DOHH2 (cell line): ENCODE data around the gene ARL4D.

ENCODE experiments used
- H3F3A ChIP-seq: fragments of 200-600 bp; sonication (generic), shearing (Covaris generic); 2 replicates; pipeline ENCODE4 v1.6.0; 2016; ENCODE audit warnings: antibody characterized with exemption, mild to moderate bottlenecking; ENCODE audit not compliant: control insufficient read depth, insufficient read depth
- H3K27ac ChIP-seq: fragments of 200-600 bp; sonication (generic); 2 replicates; pipeline ENCODE4 v1.5.1; 2014; ENCODE audit warnings: low read depth, mild to moderate bottlenecking, low read length, moderate library complexity
- H3K27me3 ChIP-seq: fragments of 200-600 bp; sonication (generic); 2 replicates; pipeline ENCODE4 v1.6.1; 2014; ENCODE audit warnings: mild to moderate bottlenecking, low read length, mixed read lengths; ENCODE audit not compliant: control insufficient read depth
- H3K36me3 ChIP-seq: fragments of 200-600 bp; sonication (generic); 2 replicates; pipeline ENCODE4 v1.6.1; 2014; ENCODE audit warnings: mild to moderate bottlenecking, low read length, moderate library complexity, mixed read lengths; ENCODE audit not compliant: control insufficient read depth
- H3K4me1 ChIP-seq: fragments of 200-600 bp; sonication (generic); 2 replicates; pipeline ENCODE4 v1.6.1; 2014; ENCODE audit warnings: mild to moderate bottlenecking, low read length, mixed read lengths; ENCODE audit not compliant: control insufficient read depth
- H3K4me2 ChIP-seq: fragments of 200-600 bp; sonication (generic); 2 replicates; pipeline ENCODE4 v1.6.0; 2014; ENCODE audit warnings: mild to moderate bottlenecking, low read length, moderate library complexity
- H3K4me3 ChIP-seq: fragments of 200-600 bp; sonication (generic); 2 replicates; pipeline ENCODE4 v1.5.1; 2014; ENCODE audit warnings: mild to moderate bottlenecking, low read length, mixed read lengths
- H3K79me2 ChIP-seq: fragments of 200-600 bp; sonication (generic); 2 replicates; pipeline ENCODE4 v1.6.1; 2014; ENCODE audit warnings: mild to moderate bottlenecking, low read length, mixed read lengths; ENCODE audit not compliant: control insufficient read depth
- H3K9me2 ChIP-seq: fragments of 200-600 bp; sonication (generic); replicated peaks from 2 replicates; pipeline ENCODE4 v1.6.1; 2014; ENCODE audit warnings: mild to moderate bottlenecking, low read length, mixed read lengths; ENCODE audit not compliant: control insufficient read depth
- H3K9me3 ChIP-seq: fragments of 200-600 bp; sonication (generic); 2 replicates; pipeline ENCODE4 v1.6.1; 2014; ENCODE audit warnings: antibody characterized with exemption, low read length, mixed read lengths; ENCODE audit not compliant: control insufficient read depth, insufficient read depth
- H4K20me1 ChIP-seq: fragments of 200-600 bp; sonication (generic); 2 replicates; pipeline ENCODE4 v1.6.0; 2014; ENCODE audit warnings: low read depth, mild to moderate bottlenecking, antibody characterized with exemption, low read length, moderate library complexity; ENCODE audit not compliant: control insufficient read depth, insufficient read depth
- CTCF ChIP-seq: fragments of 200-600 bp; sonication (generic); IDR thresholded peaks from one replicate; pipeline ENCODE4 v1.5.1; 2014; ENCODE audit warnings: antibody characterized with exemption, mild to moderate bottlenecking, low read depth, low read length; ENCODE audit not compliant: poor library complexity, severe bottlenecking
- EZH2phosphoT487 ChIP-seq: fragments of 200-600 bp; sonication (generic); IDR thresholded peaks from 2 replicates; pipeline ENCODE4 v1.6.1; 2017; ENCODE audit warnings: borderline replicate concordance, mild to moderate bottlenecking, antibody characterized with exemption, low read length, moderate library complexity, mixed read lengths

Gene ARL4D

GRCh38 chr17:43380307-43380706 is 18.5 kb upstream of the ARL4D start:
- Histone ChIP-seq H3K79me2 (no peaks in the 10 kb centered on the region), H3K4me3 (no peak overlapping the region), H3K4me1 (no peaks in the 10 kb centered on the region), H3K4me2 (no peak overlapping the region), H3K27ac (no peak overlapping the region), H3K36me3 (no peaks in the 10 kb centered on the region), H3K9me3 (peaks cover 21% of the 10 kb centered on the region), H3F3A (no peaks in the 10 kb centered on the region; the same call in 1 of the 2 replicates), H3K27me3 (peaks cover 13% of the 10 kb centered on the region), H3K9me2 (no peaks in the 10 kb centered on the region), H4K20me1 (no peaks in the 10 kb centered on the region)
- TF ChIP-seq EZH2phosphoT487 (no peak), CTCF (no peak)

GRCh38 chr17:43381204-43381603 is 17.6 kb upstream of the ARL4D start:
- H3K27ac ChIP-seq, result no peak overlapping the region
- H3K4me1 ChIP-seq, result no peaks in the 10 kb centered on the region
- no peaks in the 10 kb centered on the region; the same call in 1 of the 2 replicates for H3F3A ChIP-seq
- no peak overlapping the region for H3K4me2 ChIP-seq
- H3K27me3 ChIP-seq, result peaks cover 8% of the 10 kb centered on the region
- no peak overlapping the region for H3K4me3 ChIP-seq
- H3K9me3 ChIP-seq, result peaks cover 21% of the 10 kb centered on the region
- H4K20me1 ChIP-seq, result no peaks in the 10 kb centered on the region
- H3K79me2 ChIP-seq, result no peaks in the 10 kb centered on the region
- no peaks in the 10 kb centered on the region for H3K36me3 ChIP-seq
- TF ChIP-seq CTCF, result no peak
- no peak for TF ChIP-seq EZH2phosphoT487
- H3K9me2 ChIP-seq, result no peaks in the 10 kb centered on the region

GRCh38 chr17:43381621-43382020 is 17.2 kb upstream of the ARL4D start:
- Histone ChIP-seq H3K9me3 (peaks cover 21% of the 10 kb centered on the region), H3K36me3 (no peaks in the 10 kb centered on the region), H3K27me3 (peaks cover 8% of the 10 kb centered on the region), H3K4me3 (no peak overlapping the region), H3K9me2 (no peaks in the 10 kb centered on the region), H3F3A (no peaks in the 10 kb centered on the region; the same call in 1 of the 2 replicates), H3K4me2 (no peak overlapping the region), H4K20me1 (no peaks in the 10 kb centered on the region), H3K79me2 (no peaks in the 10 kb centered on the region), H3K4me1 (no peaks in the 10 kb centered on the region), H3K27ac (no peak overlapping the region)
- no peak for TF ChIP-seq CTCF

GRCh38 chr17:43382776-43383175 is 16.0 kb upstream of the ARL4D start:
- no peaks in the 10 kb centered on the region for H3K79me2 ChIP-seq
- peaks cover 6% of the 10 kb centered on the region for H3K27me3 ChIP-seq
- H3K9me2 ChIP-seq, result no peaks in the 10 kb centered on the region
- H3K4me1 ChIP-seq, result peaks cover 5% of the 10 kb centered on the region; the same call in 1 of the 2 replicates
- H3K4me3 ChIP-seq, result no peak overlapping the region
- H3F3A ChIP-seq, result no peaks in the 10 kb centered on the region; the same call in 1 of the 2 replicates
- no peaks in the 10 kb centered on the region for H4K20me1 ChIP-seq
- H3K36me3 ChIP-seq, result no peaks in the 10 kb centered on the region
- no peak overlapping the region for H3K27ac ChIP-seq
- no peak overlapping the region for H3K4me2 ChIP-seq
- no peak for TF ChIP-seq CTCF
- TF ChIP-seq EZH2phosphoT487, result no peak
- peaks cover 21% of the 10 kb centered on the region for H3K9me3 ChIP-seq
